GM12878 (cell line): ENCODE data around the gene LRRFIP2. TPM values are rescaled to one million over a fixed set of nuclear protein-coding genes. Genes with fewer than 3 reads are reported as not detected.

ENCODE experiments used
- ATAC-seq: fragments of 200-7000 bp; cut with Tn5 transposase; 3 replicates; pipeline ENCODE4 v1.9.1; 2020; ENCODE audit warnings: mild to moderate bottlenecking, moderate library complexity
- BruUV-seq: library from RNA; stranded (reverse); fragments of 400-500 nt; replicated peaks from 2 replicates; lab custom pipeline; 2021; lab: Mats Ljungman, UMichigan
- CTCF ChIA-PET: fragments of 300-600 bp; sonication (Branson Sonifier 250); formaldehyde crosslinking; extraction: SDS; loops from one replicate; lab custom pipeline; 2021; ENCODE audit warnings: inconsistent platforms; lab: Yijun Ruan, JAX
- POLR2A ChIA-PET: fragments of 350-600 bp; formaldehyde crosslinking; extraction: SDS; loops from one replicate; lab custom pipeline; 2021; ENCODE audit warnings: inconsistent platforms; lab: Charles Lee
- RAD21 ChIA-PET: fragments of 300-600 bp; sonication (Branson Sonifier 250); formaldehyde crosslinking; loops from one replicate; lab custom pipeline; 2023; ENCODE audit warnings: antibody characterized with exemption; ENCODE audit not compliant: unreplicated experiment; lab: Charles Lee
- SMC1A ChIA-PET: fragments of 300-600 bp; sonication (Branson Sonifier 250); formaldehyde crosslinking; loops from one replicate; lab custom pipeline; 2023; ENCODE audit not compliant: unreplicated experiment, uncharacterized antibody; lab: Charles Lee
- DNase-seq: peaks from one replicate; pipeline ENCODE4 v3.0.0-alpha.2; 2011; ENCODE audit warnings: low read depth, low spot score
- FAIRE-seq: peaks from 3 replicates; lab custom pipeline; 2011; peaks lifted over from hg19 to GRCh38; lab: Jason Lieb, UNC
- H2AFZ ChIP-seq: 2 replicates; pipeline ENCODE4 v1.6.0; 2011; ENCODE audit warnings: low read depth, low read length, control low read depth; ENCODE audit not compliant: control insufficient read depth
- H3K27ac ChIP-seq: 2 replicates; pipeline ENCODE4 v1.5.1; 2011; ENCODE audit warnings: control low read depth; ENCODE audit not compliant: control insufficient read depth, insufficient read depth
- H3K27me3 ChIP-seq, 2 experiments: replicated peaks in 1 of 2; 2 replicates each; pipeline versions ENCODE4 v1.6.0 to v1.6.1; 2011; ENCODE audit warnings: low read length in 1 of 2; ENCODE audit not compliant: control insufficient read depth in 2 of 2, insufficient read depth in 2 of 2
- H3K36me3 ChIP-seq, 2 experiments: 2 replicates each; pipeline ENCODE4 v1.5.1; 2011; ENCODE audit warnings: low read length in 1 of 2; ENCODE audit not compliant: control insufficient read depth in 2 of 2, insufficient read depth in 2 of 2
- H3K4me1 ChIP-seq: 2 replicates; pipeline ENCODE4 v1.6.1; 2011; ENCODE audit warnings: mild to moderate bottlenecking, low read length, moderate library complexity, mixed read lengths; ENCODE audit not compliant: control insufficient read depth, insufficient read depth
- H3K4me2 ChIP-seq: 2 replicates; pipeline ENCODE4 v1.6.0; 2011; ENCODE audit warnings: control low read depth; ENCODE audit not compliant: control insufficient read depth, insufficient read depth
- H3K4me3 ChIP-seq: fragments of 200-600 bp; sonication (generic); 2 replicates; pipeline ENCODE4 v1.5.1; 2016
- H3K79me2 ChIP-seq: 2 replicates; pipeline ENCODE4 v1.6.0; 2011; ENCODE audit warnings: low read length; ENCODE audit not compliant: control insufficient read depth, insufficient read depth
- H3K9ac ChIP-seq: 2 replicates; pipeline ENCODE4 v1.8.0; 2011; ENCODE audit warnings: low read length, control low read depth, mixed read lengths; ENCODE audit not compliant: control insufficient read depth, insufficient read depth
- H3K9me3 ChIP-seq: replicated peaks from 3 replicates; pipeline ENCODE4 v1.5.1; 2011; ENCODE audit warnings: mild to moderate bottlenecking, low read length; ENCODE audit not compliant: control insufficient read depth, insufficient read depth
- H4K20me1 ChIP-seq: 2 replicates; pipeline ENCODE4 v1.6.0; 2011; ENCODE audit not compliant: control insufficient read depth, insufficient read depth
- ASH2L ChIP-seq: fragments of 300-600, 200-600 bp; sonication (generic); IDR thresholded peaks from 2 replicates; pipeline ENCODE4 v1.6.1; 2017; ENCODE audit warnings: low read depth, mild to moderate bottlenecking, borderline replicate concordance
- BCL3 ChIP-seq: IDR thresholded peaks from 2 replicates; pipeline ENCODE4 v1.6.1; 2011; ENCODE audit warnings: borderline replicate concordance, low read depth, mild to moderate bottlenecking, moderate library complexity, low read length; ENCODE audit not compliant: insufficient read depth, poor library complexity, severe bottlenecking
- BRCA1 ChIP-seq: IDR thresholded peaks from 2 replicates; pipeline ENCODE4 v1.6.1; 2011; ENCODE audit warnings: low read depth, low read length, improper control_type of control experiment
- ESRRA ChIP-seq: IDR thresholded peaks from 2 replicates; pipeline ENCODE4 v1.6.1; 2012; ENCODE audit warnings: mild to moderate bottlenecking, low read length, improper control_type of control experiment
- JUNB ChIP-seq: IDR thresholded peaks from 2 replicates; pipeline ENCODE4 v1.6.1; 2016; ENCODE audit warnings: antibody characterized with exemption, mild to moderate bottlenecking
- JUND ChIP-seq: IDR thresholded peaks from 2 replicates; pipeline ENCODE4 v1.6.1; 2012; ENCODE audit warnings: low read depth, mild to moderate bottlenecking, low read length, improper control_type of control experiment, moderate library complexity
- MEF2B ChIP-seq: fragments of 450-650 bp; IDR thresholded peaks from 2 replicates; pipeline ENCODE4 v1.6.1; 2018; ENCODE audit warnings: mild to moderate bottlenecking, moderate library complexity; ENCODE audit not compliant: partially characterized antibody, poor library complexity, severe bottlenecking
- NR2F1 ChIP-seq: fragments of 450-650 bp; conservative IDR thresholded peaks from 2 replicates; pipeline ENCODE4 v1.6.1; 2017; ENCODE audit warnings: mild to moderate bottlenecking
- NRF1 ChIP-seq: conservative IDR thresholded peaks from 2 replicates; pipeline ENCODE4 v1.6.1; 2011; ENCODE audit warnings: mild to moderate bottlenecking, low read depth, low read length, improper control_type of control experiment
- REST ChIP-seq: IDR thresholded peaks from 2 replicates; pipeline ENCODE4 v1.6.1; 2012; ENCODE audit warnings: mild to moderate bottlenecking, low read depth, low read length
- SKIL ChIP-seq: fragments of 450-650 bp; IDR thresholded peaks from 2 replicates; pipeline ENCODE4 v1.6.1; 2017; ENCODE audit warnings: mild to moderate bottlenecking, low read depth, inconsistent platforms; ENCODE audit not compliant: poor library complexity, severe bottlenecking
- TBL1XR1 ChIP-seq: IDR thresholded peaks from 2 replicates; pipeline ENCODE4 v1.6.1; 2012; ENCODE audit warnings: low read depth, low read length, improper control_type of control experiment
- ZBTB40 ChIP-seq: fragments of 450-650 bp; IDR thresholded peaks from 2 replicates; pipeline ENCODE4 v1.6.1; 2016; ENCODE audit warnings: mild to moderate bottlenecking, moderate library complexity, borderline replicate concordance
- WGBS: methylation state at CpG from one replicate; pipeline ENCODE4 v1.1.6; 2016; ENCODE audit warnings: low lambda C conversion rate; ENCODE audit not compliant: insufficient replicate concordance, insufficient coverage; ENCODE audit errors: missing lambda C conversion rate; 5-methylcytosine and 5-hydroxymethylcytosine counted together
- in situ Hi-C: fragments of 300-500 bp; cut with MboI; formaldehyde crosslinking; loops from 9 replicates; pipeline ENCODE4 v1.14.3; 2018; ENCODE audit warnings: mixed read lengths
- intact Hi-C: fragments of 100-400 bp; cut with micrococcal nuclease; formaldehyde crosslinking; loops from one replicate; pipeline ENCODE4 v1.14.2; 2022; ENCODE audit not compliant: unreplicated experiment
- polyA plus RNA-seq, 11 experiments: library from polyadenylated mRNA; depleted of rRNA in 4 of 11; unstranded in 6 of 11; stranded (reverse) in 5 of 11; fragments of >200 nt; fragmentation: Nextera tagmentation in 4 of 11; fragmentation: Illumina TruSeq in 1 of 11; extraction: Ambion mirVana in 4 of 11; extraction: Trizol in 1 of 11; gene quantifications; 1 replicate in 1 of 11; 2 replicates in 10 of 11; pipeline versions ENCODE4 v1.2.1 to v1.2.3, GENCODE V29; 2011 to 2016; ENCODE audit warnings: inconsistent platforms in 2 of 11, missing spikeins in 2 of 11, low read depth in 1 of 11
- total RNA-seq, 4 experiments: library from RNA; depleted of rRNA in 3 of 4; stranded (reverse); fragments of >200 nt in 3 of 4; fragmentation: Illumina TruSeq in 1 of 4; extraction: Trizol in 1 of 4; gene quantifications; 2 replicates each; pipeline versions ENCODE4 v1.2.1 to v1.2.3, GENCODE V29; 2013 to 2021

Gene LRRFIP2
- total and polyA plus RNA-seq, 10 of the 15 experiments (the other 5 are each of a cell fraction or from before 2014, with no cell fraction given), result 9.7 to 46.9 (median 38.1) TPM

GRCh38 chr3:37058117-37058516 is 116.3 kb downstream of the LRRFIP2 start:
- in situ Hi-C loops, result no loop called here
- CTCF ChIA-PET, result no interaction called here
- H2AFZ ChIP-seq, result no peak overlapping the region
- no peaks in the 10 kb centered on the region for H3K9me3 ChIP-seq
- DNase-seq (no peak), FAIRE-seq (no peak), ATAC-seq (no peak)
- no peak overlapping the region for H3K4me2 ChIP-seq
- H3K27me3 ChIP-seq, result no peaks in the 10 kb centered on the region
- RAD21 ChIA-PET, result no interaction called here
- no peak overlapping the region for H3K27ac ChIP-seq
- intact Hi-C loops, result no loop called here
- POLR2A ChIA-PET, result interaction anchor here (0.9 kb wide), 1 partner anchor 26 kb away, joined by 3 read pairs; no protein-coding TSS in a partner anchor
- no TSS peak for BruUV-seq
- H3K79me2 ChIP-seq, result no peaks in the 10 kb centered on the region
- H3K4me1 ChIP-seq, result no peaks in the 10 kb centered on the region
- WGBS, result 98% methylated on average over 5 of the region's 5 CpGs
- no peak overlapping the region for H3K9ac ChIP-seq
- H3K36me3 ChIP-seq, result peaks cover 5 to 20% of the 10 kb centered on the region in 2 experiments
- SMC1A ChIA-PET, result interaction anchor here (1.0 kb wide), 1 partner anchor 30 kb away, joined by 3 read pairs; no protein-coding TSS in a partner anchor
- H4K20me1 ChIP-seq, result no peaks in the 10 kb centered on the region
- H3K4me3 ChIP-seq, result no peak overlapping the region
- no peak for TF ChIP-seq ZBTB40
- TF ChIP-seq ESRRA, result no peak
- no peak for TF ChIP-seq JUNB
- TF ChIP-seq NRF1, result no peak
- TF ChIP-seq BRCA1, result no peak
- TF ChIP-seq ASH2L, result no peak
- no peak for TF ChIP-seq NR2F1
- no peak for TF ChIP-seq SKIL
- no peak for TF ChIP-seq TBL1XR1
- TF ChIP-seq REST, result no peak
- TF ChIP-seq BCL3, result no peak
- TF ChIP-seq MEF2B, result no peak
- TF ChIP-seq JUND, result no peak
